Heart left ventricle (tissue), 13 donors: ENCODE results near the gene PRC1.

Source experiments
- POLR2A ChIP-seq, 2 donors: fragments of 450-650 bp; IDR thresholded peaks; one replicate each; pipeline ENCODE4 v1.6.1; 2017; ENCODE audit warnings: antibody characterized with exemption in 2 of 2, mild to moderate bottlenecking in 2 of 2, moderate library complexity in 2 of 2
- TF ChIP-seq, protein P1 (sequence below), 12 donors: fragments of 200-600 bp; sonication (generic) in 4 of 12; IDR thresholded peaks; one replicate each; pipeline versions ENCODE4 v1.5.0 to v1.8.0; 2018 to 2022; ENCODE audit warnings: antibody characterized with exemption in 12 of 12, mild to moderate bottlenecking in 5 of 12
- donor health status: ischemic (EF 13 %, LVEDD 7.1; RV severe dilation, severe dysfunction).
- donor health status: DM: no; HTN: yes; CAD: no.
- donor health status: DM: no; HTN: no; CAD: no.
- donor health status: ischemic (EF 25% LVEDD 6.9; RV normal size, moderate dysfunction).
- donor health status: ischemic (EF 25% LVEDD 5.7; RV mildly dilated, moderate dysfunction).
- donor health status: ischemic (EF 35%, LVEDD 5.7; RV mildly dilated, moderate dysfunction).
- donor health status: nonischemic (EF 11% LVEDD 7.7; RV severe dilation, severe dysfunction).
- donor health status: DM: yes; HTN: yes; CAD: no.
- donor health status: PGD.
- donor health status: ischemic (EF 29% LVEDD 5.4; RV normal size, mild dysfunction).
- donor health status: nonischemic (EF 23%, LVEDD 6.1; RV moderate dilation, normal function).

DNA sequence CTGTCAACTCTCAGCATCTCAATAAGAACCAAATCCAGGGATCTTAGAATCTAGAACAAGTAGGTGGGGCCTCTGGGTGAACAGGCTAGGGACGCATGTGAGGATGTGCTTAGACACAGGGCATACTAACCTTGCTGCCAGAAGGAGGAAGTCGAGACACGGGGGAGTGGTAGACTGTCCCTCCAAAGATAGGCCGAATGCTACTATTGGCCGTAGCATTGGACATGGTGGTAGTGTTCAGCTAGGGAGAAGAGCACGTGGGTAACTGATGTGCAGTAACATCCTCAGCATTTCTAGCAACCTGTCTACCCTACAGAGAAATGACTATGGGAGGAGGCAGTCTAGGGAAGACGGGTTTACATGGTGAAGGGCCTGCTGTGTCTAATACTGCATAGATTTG lies 24.1 kb downstream of the PRC1 start:
- no peak for TF ChIP-seq POLR2A (IDR thresholded peaks at IDR 0.05)
- TF ChIP-seq, protein P1, sequence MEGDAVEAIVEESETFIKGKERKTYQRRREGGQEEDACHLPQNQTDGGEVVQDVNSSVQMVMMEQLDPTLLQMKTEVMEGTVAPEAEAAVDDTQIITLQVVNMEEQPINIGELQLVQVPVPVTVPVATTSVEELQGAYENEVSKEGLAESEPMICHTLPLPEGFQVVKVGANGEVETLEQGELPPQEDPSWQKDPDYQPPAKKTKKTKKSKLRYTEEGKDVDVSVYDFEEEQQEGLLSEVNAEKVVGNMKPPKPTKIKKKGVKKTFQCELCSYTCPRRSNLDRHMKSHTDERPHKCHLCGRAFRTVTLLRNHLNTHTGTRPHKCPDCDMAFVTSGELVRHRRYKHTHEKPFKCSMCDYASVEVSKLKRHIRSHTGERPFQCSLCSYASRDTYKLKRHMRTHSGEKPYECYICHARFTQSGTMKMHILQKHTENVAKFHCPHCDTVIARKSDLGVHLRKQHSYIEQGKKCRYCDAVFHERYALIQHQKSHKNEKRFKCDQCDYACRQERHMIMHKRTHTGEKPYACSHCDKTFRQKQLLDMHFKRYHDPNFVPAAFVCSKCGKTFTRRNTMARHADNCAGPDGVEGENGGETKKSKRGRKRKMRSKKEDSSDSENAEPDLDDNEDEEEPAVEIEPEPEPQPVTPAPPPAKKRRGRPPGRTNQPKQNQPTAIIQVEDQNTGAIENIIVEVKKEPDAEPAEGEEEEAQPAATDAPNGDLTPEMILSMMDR (IDR thresholded peaks at IDR 0.05): no peak
